ENCODE results near the gene PRKCG. TPM values are rescaled to one million over a fixed set of nuclear protein-coding genes. Genes with fewer than 3 reads are reported as not detected.
A peak's percentile ranks its signal among the peaks of the same experiment; 100 is the strongest.

PRKCG gene
- total RNA-seq, 4 donors from 2014 or later = not detected

- TF ChIP-seq CTCF (IDR thresholded peaks at IDR 0.05) = no peak
- DNase-seq (ENCODE audit: low spot score) (no peak), ATAC-seq (ENCODE audit: low FRiP score) (no peak)
Measured at GRCh38 chr19:53864308-53864836, 17.6 kb upstream of the PRKCG start.

GRCh38 chr19:53865523-53865917, 16.5 kb upstream of the PRKCG start:
- TF ChIP-seq CTCF (IDR thresholded peaks at IDR 0.05) = no peak
- DNase-seq (ENCODE audit: low spot score) = no peak
- no peak for ATAC-seq (ENCODE audit: low FRiP score)

GRCh38 chr19:53865918-53866864, 15.8 kb upstream of the PRKCG start:
- no peak for TF ChIP-seq CTCF (IDR thresholded peaks at IDR 0.05)
- ATAC-seq (ENCODE audit: low FRiP score) (no peak), DNase-seq (ENCODE audit: low spot score) (no peak)

GRCh38 chr19:53866865-53867224, 15.2 kb upstream of the PRKCG start:
- ATAC-seq (ENCODE audit: low FRiP score) (no peak), DNase-seq (ENCODE audit: low spot score) (no peak)
- TF ChIP-seq CTCF (IDR thresholded peaks at IDR 0.05) = no peak

GRCh38 chr19:53867225-53868090, 14.5 kb upstream of the PRKCG start, which contains the start of gene MYADM:
Gene MYADM (plus strand): TSS chr19:53867883. CDS start chr19:53873530, 5,647 bp downstream.
- DNase-seq (ENCODE audit: low spot score) = peak; percentile 99
- no peak for TF ChIP-seq CTCF (IDR thresholded peaks at IDR 0.05)
- ATAC-seq (ENCODE audit: low FRiP score) = peak; percentile 90

- TF ChIP-seq CTCF (IDR thresholded peaks at IDR 0.05) = no peak
- ATAC-seq (ENCODE audit: low FRiP score) (peak; percentile 13), DNase-seq (ENCODE audit: low spot score) (no peak)
Measured at GRCh38 chr19:53868091-53868891, 13.7 kb upstream of the PRKCG start.
